Stimulated activated CD4-positive, alpha-beta T cell treated with anti-CD3 and anti-CD28 coated beads, Interleukin-1b, Interleukin-23, amount 100 ng/mL, for 48 hours (primary cell): ENCODE measurements around the gene CFAP77.
A peak's percentile ranks its signal among the peaks of the same experiment; 100 is the strongest.

ENCODE experiments used
- DNase-seq: peaks from one replicate; pipeline ENCODE4 v3.0.0-alpha.2; 2020

The CFAP77 gene

DNA sequence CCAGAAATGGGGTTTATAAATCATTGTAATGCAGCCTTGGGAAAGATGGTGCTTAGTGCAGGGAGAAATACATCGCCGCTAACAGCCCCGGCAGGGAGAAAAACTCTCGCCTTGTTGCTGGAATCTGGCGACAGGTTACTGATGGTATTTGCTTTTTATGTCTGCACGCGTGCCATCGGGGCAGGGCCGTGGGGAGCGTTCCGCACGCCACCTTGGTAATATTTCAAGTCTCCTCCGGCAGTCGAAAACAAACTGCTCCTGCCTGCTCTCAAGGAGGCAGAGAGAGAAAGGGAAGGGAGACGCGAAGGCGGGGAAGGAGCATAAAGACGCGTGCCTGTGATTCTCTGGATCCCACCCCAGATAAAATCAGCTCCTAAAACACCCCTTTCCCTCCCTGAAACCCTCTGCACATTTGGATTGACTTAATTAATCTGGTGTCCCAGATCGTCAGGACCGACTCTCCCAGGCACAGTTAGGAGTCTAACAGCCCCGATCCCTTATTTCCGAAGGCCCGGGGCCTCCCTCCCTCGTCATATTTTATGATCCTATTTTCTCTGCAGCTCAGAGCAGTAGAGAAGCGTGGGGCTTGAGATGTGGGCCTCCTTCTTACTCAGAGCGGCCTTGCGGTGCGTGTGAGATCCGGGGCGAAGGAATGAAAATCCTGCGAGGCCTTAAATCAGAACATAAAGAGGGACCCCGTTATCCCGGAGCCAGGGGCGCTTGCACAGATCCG, 47.7 kb downstream of the CFAP77 start:
- DNase-seq: no peak

DNA sequence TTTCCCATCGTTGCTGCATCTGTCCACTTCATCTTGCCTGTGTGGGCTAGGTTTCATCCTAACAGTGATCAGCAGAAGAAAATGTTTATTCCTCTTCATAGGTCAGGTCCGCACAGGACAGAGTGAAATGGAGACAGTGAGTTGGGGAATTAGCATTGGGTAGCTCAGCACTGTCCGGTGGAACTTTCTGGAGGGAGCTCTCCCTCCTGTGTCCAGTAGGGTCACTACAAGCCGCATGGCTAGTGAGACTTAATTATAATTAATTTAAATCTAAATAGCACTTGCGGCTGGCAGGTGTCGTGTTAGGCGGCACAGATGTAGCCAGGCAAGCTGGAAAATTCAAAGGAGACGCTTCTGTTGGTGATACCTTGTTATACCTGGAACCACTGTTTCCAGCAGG, 48.4 kb downstream of the CFAP77 start:
- no peak for DNase-seq

- DNase-seq: no peak
Observed at GRCh38 chr9:132459661-132460060, 49.6 kb downstream of the CFAP77 start.

DNA sequence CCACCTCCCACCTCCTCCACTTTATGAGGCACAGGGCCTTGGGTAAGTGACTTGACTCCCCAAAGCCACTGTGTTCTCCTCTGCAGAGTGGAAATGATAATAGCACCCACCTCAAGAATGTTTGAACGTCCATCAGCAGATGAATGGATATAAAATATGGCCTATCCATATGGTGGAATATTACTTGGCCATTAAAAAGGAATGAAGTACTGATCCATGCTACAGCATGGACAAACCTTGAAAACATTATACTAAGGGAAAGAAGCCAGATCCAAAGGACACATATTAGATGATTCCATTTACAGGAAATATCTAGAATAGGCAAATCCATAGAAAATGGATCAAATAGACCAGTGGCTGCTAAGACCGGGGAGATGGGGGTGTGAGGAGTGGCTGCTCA, 50.2 kb downstream of the CFAP77 start:
- no peak for DNase-seq

GRCh38 chr9:132461281-132461896, 51.4 kb downstream of the CFAP77 start:
- DNase-seq: no peak

GRCh38 chr9:132461971-132462370, 52.0 kb downstream of the CFAP77 start:
- no peak for DNase-seq

DNA sequence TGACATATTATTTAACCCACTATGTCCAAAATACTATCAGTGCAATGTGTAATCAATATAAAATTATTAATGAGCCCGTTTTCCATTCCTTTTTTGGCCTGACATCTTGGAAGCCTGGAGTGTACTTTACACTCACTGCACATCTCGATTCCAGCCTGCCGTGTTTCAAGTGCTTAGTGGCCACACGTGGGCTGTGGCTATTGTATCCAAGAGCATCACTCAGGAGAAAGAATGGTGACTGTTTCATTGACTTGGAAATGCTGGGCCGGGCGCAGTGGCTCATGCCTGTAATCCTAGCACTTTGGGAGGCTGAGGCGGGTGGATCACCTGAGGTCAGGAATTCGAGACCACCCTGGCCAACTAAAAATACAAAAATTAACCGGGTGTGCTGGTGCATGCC, 54.5 kb downstream of the CFAP77 start:
- no peak for DNase-seq

GRCh38 chr9:132465131-132465635, 55.2 kb downstream of the CFAP77 start:
- DNase-seq: no peak

GRCh38 chr9:132472199-132472598, 62.2 kb downstream of the CFAP77 start:
- no peak for DNase-seq

- no peak for DNase-seq
Observed at GRCh38 chr9:132472599-132472998, 62.6 kb downstream of the CFAP77 start.

DNA sequence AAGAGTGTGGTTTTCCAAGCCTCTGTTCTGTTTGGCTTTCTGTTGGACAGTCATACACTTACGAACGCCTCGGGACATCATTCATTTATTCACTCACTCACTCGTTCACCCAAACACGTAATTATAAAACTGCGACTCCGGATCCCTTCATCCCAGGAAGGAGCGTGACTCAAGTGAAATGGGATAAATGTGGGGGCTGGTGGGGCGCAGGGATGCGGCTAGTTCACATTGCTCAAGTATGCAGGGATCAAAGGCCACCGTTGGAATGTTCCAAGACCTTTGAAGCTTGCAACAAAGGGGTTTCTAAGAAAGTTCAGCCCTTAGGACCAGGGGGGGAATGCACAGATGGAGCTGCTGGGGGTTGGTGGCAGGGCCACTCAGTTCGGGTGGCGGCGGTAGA, 64.2 kb downstream of the CFAP77 start:
- no peak for DNase-seq

GRCh38 chr9:132478353-132479050, 68.5 kb downstream of the CFAP77 start:
- DNase-seq: no peak

DNA sequence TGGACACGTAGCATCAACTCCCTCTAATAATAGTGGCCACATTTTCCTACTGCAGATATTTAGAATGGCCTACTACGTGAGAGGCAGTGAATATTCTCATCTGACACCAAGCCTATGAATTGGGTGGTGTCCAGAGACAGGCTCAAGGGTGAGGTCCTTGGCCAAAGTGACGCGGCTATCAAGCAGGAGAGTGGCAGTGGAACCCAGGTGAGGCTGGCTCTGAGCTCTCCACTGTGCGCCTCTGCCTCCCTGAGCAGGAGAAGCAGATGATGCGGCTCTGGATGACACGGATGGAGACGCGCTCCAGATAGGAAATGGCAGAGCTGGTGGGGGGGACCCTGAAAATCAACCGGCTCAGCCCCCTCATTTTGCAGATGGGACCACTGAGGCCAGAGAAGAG, 69.7 kb downstream of the CFAP77 start:
- DNase-seq: no peak

DNA sequence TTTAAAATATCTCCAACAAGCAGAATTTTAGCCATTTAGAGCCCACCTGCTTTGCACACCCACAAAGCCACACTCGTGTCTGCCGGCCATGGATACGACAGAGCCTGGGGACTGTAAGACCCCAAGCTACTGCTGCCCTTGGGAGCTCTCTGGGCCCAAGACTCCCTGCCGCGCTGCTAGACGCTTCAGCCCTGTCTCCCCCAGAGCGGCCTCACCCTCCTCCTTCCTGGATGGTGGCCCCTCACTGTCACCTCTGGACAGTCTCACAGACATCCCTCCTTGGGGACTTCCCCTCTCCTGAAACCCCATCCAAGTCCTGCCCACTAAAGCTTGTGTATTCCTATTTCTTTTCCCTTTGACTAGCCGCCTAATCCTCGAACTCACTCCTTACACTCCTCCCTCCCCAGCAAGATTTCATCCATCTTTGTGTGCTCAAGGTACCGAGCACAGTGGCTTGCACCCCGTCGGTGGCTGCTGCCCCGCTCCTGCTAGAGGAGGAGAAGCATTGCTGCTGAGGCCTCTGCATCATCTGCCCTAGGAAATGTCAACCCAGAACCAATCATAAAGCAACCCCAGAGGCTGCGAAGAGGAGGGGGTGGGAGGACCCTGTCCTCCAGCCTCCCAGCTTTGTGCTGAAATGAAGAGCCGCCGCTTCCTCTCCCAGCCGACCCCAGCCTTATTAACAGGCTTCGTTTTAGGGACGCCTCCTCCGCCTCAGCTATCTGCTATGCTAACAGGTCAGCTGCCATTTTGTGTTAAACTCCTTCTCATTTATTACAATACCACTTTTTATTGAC, 71.2 kb downstream of the CFAP77 start:
- no peak for DNase-seq

GRCh38 chr9:132482196-132482813, 72.3 kb downstream of the CFAP77 start:
- no peak for DNase-seq

GRCh38 chr9:132485393-132485792, 75.4 kb downstream of the CFAP77 start:
- no peak for DNase-seq

DNA sequence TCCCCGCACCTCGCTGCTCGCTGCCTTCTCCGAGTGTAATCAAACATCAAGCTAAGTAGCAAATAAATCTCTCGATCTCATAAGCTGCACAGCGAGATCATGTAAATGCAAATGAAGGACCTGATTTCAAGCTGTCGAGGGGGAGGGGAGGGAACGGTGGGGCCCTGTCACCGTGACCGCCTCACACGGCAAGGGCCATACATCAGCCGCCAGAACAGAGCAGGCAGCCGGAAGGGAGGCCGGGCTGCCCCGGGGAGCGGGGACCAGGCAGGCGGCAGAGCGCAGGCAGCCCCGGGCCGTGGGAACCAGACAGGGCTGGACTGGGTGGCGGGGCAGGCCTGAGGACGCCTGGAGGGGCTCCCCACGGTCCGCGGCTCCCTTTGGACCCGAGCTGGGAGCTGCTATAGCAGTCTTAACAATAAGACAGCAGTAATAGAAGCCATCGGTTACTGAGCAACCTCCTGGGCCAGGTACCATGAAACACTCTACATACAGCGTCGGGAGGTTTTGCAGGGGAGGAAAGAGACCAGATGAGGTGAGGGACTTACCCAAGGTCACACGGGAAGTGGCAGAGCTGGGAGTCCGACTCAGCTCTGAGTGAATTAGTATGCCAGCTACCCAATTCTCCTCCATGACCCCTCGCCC, 76.8 kb downstream of the CFAP77 start:
- DNase-seq: peak; percentile 56

DNA sequence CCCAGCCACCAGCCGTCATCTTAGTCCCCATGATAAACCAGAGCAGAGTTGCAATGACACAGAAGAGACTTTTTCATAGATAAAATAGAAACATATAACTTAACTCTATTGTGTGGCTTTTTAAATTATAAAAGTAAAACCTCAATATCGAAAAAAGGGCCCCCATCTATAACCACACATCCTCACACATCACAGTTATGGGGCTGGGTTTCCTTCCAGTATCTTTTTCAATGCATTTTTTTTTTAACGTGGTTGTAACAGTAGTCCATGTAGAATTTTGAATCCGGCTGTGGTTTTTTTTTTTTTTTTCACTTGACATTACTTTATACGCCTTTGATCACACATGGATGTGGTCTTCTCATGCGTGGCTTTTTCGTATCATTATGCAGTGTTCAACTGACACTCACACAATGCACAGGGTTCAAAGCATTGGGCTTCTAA, 77.4 kb downstream of the CFAP77 start:
- no peak for DNase-seq

GRCh38 chr9:132487980-132488535, 78.0 kb downstream of the CFAP77 start:
- no peak for DNase-seq

GRCh38 chr9:132488626-132489025, 78.6 kb downstream of the CFAP77 start:
- no peak for DNase-seq

GRCh38 chr9:132489536-132489935, 79.5 kb downstream of the CFAP77 start:
- DNase-seq: no peak

DNA sequence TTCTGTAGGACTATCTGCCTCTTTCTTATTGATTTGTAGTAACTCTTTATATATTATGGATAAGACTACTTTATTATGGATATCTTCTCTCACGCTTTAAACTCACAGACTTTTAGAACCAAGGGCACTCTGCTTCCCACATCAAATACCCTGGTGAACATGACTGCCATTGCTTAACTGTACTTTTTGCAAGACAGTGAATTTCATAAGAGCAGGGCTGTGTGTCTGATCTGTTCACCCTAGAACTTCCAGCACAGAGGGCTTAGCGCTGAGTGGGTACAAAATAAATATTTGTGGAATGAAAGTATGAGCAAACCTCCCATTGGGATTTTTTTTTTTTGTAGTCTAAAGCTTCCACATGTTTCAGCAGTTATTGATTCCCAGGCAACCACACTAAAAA, 84.8 kb downstream of the CFAP77 start:
- DNase-seq: no peak
